Smooth muscle cell of the brain vasculature (primary cell): Measurements from ENCODE around the gene ITGB4.

Source experiments
- DNase-seq: peaks from one replicate; pipeline ENCODE4 v3.0.0-alpha.2; 2012; ENCODE audit warnings: low read depth, low spot score

Gene ITGB4

DNA sequence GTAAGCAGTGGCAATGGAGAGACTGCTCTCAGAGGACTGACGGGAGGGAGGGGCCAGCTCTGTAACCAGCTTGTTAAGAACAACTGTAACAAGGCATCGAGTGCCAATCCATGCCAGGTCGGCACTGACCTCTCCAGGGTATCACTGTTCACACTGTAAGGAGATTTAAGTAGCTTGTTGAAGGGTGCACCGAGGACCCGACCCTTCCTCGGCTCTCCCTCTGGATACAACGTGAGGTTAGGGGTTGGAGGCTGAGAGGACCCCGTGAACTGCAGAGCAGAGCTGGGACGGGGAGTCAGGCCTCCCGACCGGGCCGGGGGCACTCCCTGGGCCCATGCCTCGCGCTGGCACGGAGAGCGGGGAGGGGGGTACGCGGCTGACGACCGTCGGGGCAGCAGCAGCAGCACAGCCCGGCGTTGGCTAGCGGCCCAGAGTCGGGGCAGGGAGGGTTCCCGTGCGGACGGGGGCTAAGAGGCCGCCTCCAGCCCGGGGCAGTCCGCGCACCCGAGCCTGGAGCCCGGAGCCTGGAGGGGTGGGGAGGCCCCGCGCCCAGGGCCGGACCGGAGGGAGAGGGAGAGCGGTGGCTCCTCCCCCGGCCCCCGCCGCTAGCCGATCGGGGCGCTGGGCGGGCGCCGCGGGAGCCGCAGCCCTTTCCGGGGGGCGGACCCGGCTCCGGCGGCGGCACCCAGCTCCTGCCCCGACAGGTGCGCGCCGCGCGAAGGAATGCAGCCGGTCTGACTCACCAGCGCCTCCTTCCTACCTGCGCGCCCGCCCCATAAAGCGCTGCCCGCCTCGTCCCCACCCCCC, at the start of gene ITGB4:
Gene ITGB4 (plus strand): TSS at position 804 of the 807 bp plus-strand sequence. CDS start 3,245 bp downstream, outside the sequence.
- no peak for DNase-seq

- no peak for DNase-seq
Measured at GRCh38 chr17:75672011-75672410, 49.2 kb upstream of the ITGB4 start.

DNA sequence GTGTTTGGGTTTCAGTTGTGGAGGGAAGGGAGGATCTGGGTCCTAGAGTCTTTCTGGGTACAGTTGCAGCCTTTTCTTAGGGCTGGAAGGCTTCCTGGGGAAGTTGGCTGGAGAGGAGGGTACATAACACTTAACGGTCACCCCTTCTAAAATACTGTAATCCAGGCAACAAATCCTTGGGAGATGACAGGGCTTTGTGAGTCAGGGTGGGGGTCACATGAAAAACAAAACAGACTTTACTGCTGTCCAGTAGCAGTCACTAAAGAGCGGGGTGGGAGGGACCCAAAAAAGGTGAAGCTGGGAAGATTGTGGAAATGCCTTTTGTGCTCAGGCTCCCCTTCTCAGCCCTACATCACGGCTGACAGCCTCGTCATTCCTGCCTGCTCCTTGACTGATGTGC, 47.8 kb upstream of the ITGB4 start:
- DNase-seq = no peak

GRCh38 chr17:75676461-75676860, 44.8 kb upstream of the ITGB4 start:
- DNase-seq = no peak

- no peak for DNase-seq
Measured at GRCh38 chr17:75679706-75680211, 41.5 kb upstream of the ITGB4 start.

- DNase-seq = no peak
Measured at GRCh38 chr17:75680431-75680830, 40.8 kb upstream of the ITGB4 start.

DNA sequence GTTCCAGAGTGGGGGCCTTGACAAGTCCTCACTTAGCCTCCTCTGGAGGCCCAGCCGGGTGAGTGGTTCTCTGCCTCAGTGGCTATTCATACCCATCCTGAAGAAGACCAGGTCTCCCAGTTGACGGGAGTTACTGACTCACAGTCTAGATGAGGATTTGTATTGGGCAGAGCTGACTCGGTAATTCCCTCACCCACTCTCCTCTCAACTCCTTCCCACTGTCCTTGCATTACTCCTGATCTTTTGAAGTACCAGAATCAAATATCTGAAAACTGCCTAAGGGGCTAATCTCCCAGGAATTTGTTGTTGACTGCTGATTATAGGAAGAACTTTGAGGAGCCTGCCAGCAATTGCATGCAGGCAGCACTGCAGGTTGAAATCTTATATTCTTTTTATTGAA, 40.0 kb upstream of the ITGB4 start:
- DNase-seq = no peak

GRCh38 chr17:75683583-75683982, 37.7 kb upstream of the ITGB4 start:
- no peak for DNase-seq

GRCh38 chr17:75684249-75684648, 37.0 kb upstream of the ITGB4 start:
- no peak for DNase-seq

DNA sequence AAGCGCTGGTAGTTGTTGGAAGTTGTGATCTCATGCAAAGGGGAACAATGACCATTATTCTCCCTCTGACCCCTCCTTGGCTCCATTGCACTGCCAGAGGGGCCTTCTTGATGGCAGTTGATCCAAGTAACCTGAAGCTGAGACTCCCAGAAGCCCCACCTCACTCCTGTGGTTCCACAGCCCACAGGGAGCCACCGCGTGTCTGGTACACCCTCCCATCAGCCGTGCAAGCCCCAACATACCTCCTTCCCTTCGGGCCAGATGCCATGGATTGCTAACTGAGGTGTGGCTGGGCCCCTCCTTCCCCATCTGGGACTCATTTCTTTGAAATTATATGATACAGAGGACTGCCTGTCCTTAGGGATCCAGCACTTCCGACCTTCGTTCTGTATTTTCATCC, 36.3 kb upstream of the ITGB4 start:
- no peak for DNase-seq

GRCh38 chr17:75685499-75685898, 35.8 kb upstream of the ITGB4 start:
- no peak for DNase-seq

- DNase-seq = no peak
Measured at GRCh38 chr17:75688209-75688825, 32.9 kb upstream of the ITGB4 start.

GRCh38 chr17:75689441-75689873, 31.8 kb upstream of the ITGB4 start:
- DNase-seq = no peak

DNA sequence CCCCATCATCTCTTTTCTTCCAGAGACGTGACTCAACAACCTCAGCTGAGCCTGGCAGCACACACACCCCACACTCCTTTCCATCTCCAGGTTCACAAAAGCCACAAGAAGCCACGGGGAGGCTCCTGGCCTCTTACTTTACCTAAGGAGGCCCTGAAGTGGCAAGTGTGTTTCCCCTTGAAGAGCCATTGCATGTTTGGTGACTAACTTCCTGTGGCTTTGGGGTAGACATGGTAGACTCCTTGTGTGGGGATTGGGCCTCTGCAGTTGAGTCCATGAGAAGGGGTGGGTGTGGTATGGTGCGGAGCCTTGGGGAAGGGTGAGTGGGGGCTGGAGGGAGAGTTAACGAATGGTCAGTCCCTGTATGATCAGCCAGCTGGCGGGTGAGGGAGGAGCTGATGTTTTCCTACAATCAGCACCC, 29.9 kb upstream of the ITGB4 start:
- no peak for DNase-seq

- no peak for DNase-seq
Measured at GRCh38 chr17:75691801-75692626, 29.2 kb upstream of the ITGB4 start.

GRCh38 chr17:75692976-75693375, 28.3 kb upstream of the ITGB4 start:
- no peak for DNase-seq

- DNase-seq = peak; percentile 92
Measured at GRCh38 chr17:75693500-75694481, 27.5 kb upstream of the ITGB4 start.

DNA sequence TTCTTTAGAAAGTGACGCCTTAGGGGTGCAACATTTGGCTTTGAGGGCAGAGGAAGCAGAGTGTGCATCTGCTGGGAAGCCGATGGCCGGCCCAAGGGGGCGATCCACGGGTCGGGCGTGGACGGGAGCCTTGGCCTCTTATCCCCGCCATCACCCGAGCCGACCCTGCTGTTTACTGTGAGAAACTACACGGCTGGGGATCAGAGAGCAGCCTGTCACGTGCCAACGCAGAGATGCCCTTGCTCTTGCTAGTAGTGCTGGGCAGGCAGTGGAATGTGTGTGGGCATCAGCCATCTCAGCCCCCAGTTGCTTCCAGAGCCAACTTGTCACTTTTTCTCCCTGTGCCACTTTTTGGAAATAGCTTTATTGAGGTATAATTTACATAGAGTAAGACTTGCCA, 26.7 kb upstream of the ITGB4 start:
- no peak for DNase-seq

DNA sequence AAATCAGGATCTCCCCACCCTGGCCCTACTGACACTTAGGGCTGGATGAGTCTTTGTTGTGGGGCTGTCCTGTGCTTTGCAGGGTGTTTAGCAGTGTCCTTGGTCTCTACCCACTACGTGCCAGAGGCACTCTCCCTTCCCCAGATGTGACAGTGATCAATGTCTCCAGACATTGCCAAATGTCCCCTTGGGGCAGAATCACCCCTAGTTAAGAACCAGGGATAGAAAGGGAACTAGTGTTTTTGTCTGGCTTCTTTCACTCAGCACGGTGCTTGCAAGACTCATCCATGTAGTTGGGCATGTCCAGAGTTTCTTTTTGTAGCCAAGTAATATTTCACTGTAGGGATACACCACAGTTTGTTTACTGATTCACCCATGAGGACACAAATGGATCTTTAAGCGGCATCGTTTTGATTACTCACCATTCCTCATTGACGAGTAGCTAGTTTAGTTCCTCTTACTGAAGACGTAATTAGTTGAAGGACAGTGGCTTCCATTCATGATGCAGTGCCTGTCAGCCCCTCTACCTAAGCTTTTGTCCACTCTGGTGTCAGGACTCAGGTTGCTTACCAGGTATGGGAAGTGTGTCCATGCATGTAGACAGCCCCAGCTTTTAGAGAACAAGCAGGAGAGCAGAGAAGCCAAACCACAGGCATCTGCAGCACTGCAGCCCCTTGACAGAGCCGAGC, 26.0 kb upstream of the ITGB4 start:
- no peak for DNase-seq

GRCh38 chr17:75695830-75696271, 25.4 kb upstream of the ITGB4 start:
- no peak for DNase-seq
